Vagina (tissue), 2 donors: ENCODE results near the gene TAMALIN.

Experiments used
- POLR2A ChIP-seq, 2 donors: fragments of 450-650 bp; IDR thresholded peaks; one replicate each; pipeline ENCODE4 v1.6.1; 2017; ENCODE audit warnings: antibody characterized with exemption in 2 of 2, mild to moderate bottlenecking in 2 of 2, moderate library complexity in 2 of 2
- POLR2AphosphoS5 ChIP-seq, 2 donors: sonication (generic); formaldehyde crosslinking; IDR thresholded peaks; one replicate each; pipeline ENCODE4 v1.9.0; 2017; ENCODE audit warnings: antibody characterized with exemption in 2 of 2, mild to moderate bottlenecking in 2 of 2, low read depth in 1 of 2; ENCODE audit not compliant: insufficient read depth in 1 of 2
- TF ChIP-seq, protein P1 (sequence below), 3 experiments: fragments of 450-650 bp in 2 of 3; fragments of 200-600 bp in 1 of 3; sonication (generic) in 1 of 3; IDR thresholded peaks; one replicate each; pipeline ENCODE4 v1.5.1; 2017 to 2019; ENCODE audit warnings: antibody characterized with exemption in 3 of 3, mild to moderate bottlenecking in 2 of 3, moderate library complexity in 2 of 3

DNA sequence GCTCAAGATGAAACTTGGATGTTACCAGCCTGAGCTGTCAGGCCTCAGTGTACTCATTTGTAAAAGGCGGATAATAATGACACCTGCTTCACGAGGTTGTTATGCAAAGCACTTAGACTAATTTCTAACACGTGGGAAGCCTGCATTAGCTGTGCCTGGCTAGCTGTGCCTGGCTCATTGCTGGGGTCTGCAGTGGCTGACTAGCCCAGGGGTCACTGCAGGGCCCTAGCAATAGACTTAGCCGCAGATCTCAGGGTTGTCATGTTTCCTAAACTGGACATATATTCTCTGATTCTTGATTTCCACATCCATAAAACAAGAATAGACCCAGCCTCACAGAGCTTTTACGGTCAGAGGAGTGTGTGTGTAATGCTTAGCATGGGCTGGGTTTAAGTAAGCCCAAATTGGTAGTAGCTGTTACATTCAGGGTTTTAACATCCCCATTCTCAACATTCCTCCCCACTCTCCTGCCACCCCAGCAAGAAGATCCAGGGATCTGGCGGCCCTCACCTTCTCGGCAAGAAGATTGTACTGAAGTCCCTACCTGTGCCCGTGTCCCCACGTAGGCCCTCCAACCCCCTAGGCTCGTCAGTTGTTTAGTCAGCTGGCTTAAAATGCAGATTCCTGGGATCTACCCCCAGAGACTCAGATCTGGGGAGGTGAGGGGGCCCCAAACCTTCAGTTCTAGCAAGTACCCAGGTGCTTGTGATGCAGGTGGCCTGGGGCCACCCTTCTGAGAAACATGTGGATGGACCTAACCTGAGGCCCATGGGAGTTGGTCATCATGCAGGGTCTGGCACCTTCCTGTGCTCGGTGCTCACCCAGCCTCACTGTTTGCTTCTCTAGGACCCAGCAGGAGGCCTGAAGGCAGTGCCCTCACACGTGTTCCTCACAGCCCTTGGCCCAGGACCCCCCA, 53.1 kb downstream of the TAMALIN start:
- TF ChIP-seq, protein P1, sequence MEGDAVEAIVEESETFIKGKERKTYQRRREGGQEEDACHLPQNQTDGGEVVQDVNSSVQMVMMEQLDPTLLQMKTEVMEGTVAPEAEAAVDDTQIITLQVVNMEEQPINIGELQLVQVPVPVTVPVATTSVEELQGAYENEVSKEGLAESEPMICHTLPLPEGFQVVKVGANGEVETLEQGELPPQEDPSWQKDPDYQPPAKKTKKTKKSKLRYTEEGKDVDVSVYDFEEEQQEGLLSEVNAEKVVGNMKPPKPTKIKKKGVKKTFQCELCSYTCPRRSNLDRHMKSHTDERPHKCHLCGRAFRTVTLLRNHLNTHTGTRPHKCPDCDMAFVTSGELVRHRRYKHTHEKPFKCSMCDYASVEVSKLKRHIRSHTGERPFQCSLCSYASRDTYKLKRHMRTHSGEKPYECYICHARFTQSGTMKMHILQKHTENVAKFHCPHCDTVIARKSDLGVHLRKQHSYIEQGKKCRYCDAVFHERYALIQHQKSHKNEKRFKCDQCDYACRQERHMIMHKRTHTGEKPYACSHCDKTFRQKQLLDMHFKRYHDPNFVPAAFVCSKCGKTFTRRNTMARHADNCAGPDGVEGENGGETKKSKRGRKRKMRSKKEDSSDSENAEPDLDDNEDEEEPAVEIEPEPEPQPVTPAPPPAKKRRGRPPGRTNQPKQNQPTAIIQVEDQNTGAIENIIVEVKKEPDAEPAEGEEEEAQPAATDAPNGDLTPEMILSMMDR (IDR thresholded peaks at IDR 0.05) = no peak
- no peak for TF ChIP-seq POLR2AphosphoS5 (IDR thresholded peaks at IDR 0.05; ENCODE audit: insufficient read depth in 1 of 2, low read depth in 1 of 2)
- no peak for TF ChIP-seq POLR2A (IDR thresholded peaks at IDR 0.05)
